ENCODE data around the gene MAG. TPM values are rescaled to one million over a fixed set of nuclear protein-coding genes. Genes with fewer than 3 reads are reported as not detected.
"Not testable (repeated sequence)": the region's sequence is repeated elsewhere in the genome, so short reads cannot be mapped to it uniquely, and the experiment has no call there.

MAG gene
- polyA plus RNA-seq, 1 donor = 3.5 TPM

GRCh38 chr19:35279985-35280821, 11.8 kb upstream of the MAG start:
- no peak for DNase-seq

- DNase-seq = no peak
Measured at GRCh38 chr19:35281303-35281702, 10.7 kb upstream of the MAG start.

GRCh38 chr19:35284153-35285094, 7.5 kb upstream of the MAG start:
- DNase-seq = no peak

GRCh38 chr19:35285095-35285449, 6.9 kb upstream of the MAG start:
- DNase-seq = no peak

GRCh38 chr19:35285465-35285864, 6.5 kb upstream of the MAG start:
- not testable (repeated sequence) for DNase-seq

- not testable (repeated sequence) for DNase-seq
Measured at GRCh38 chr19:35286101-35286500, 5.9 kb upstream of the MAG start.

GRCh38 chr19:35287713-35288112, 4.2 kb upstream of the MAG start:
- DNase-seq = no peak

GRCh38 chr19:35288331-35288730, 3.6 kb upstream of the MAG start:
- no peak for DNase-seq

GRCh38 chr19:35288906-35289305, 3.1 kb upstream of the MAG start:
- no peak for DNase-seq

GRCh38 chr19:35290381-35291127, 1.4 kb upstream of the MAG start:
- no peak for DNase-seq

GRCh38 chr19:35291259-35291658, 702 bp upstream of the MAG start:
- DNase-seq = no peak

- DNase-seq = no peak
Measured at GRCh38 chr19:35292421-35293362, 731 bp downstream of the MAG start.

GRCh38 chr19:35293363-35293739, 1.4 kb downstream of the MAG start:
- no peak for DNase-seq

- DNase-seq = no peak
Measured at GRCh38 chr19:35293808-35294207, 1.8 kb downstream of the MAG start.

- no peak for DNase-seq
Measured at GRCh38 chr19:35294328-35294727, 2.4 kb downstream of the MAG start.

GRCh38 chr19:35294859-35295791, 3.2 kb downstream of the MAG start:
- no peak for DNase-seq

GRCh38 chr19:35295792-35296462, 4.0 kb downstream of the MAG start:
- DNase-seq = no peak

GRCh38 chr19:35296644-35297514, 4.9 kb downstream of the MAG start:
- DNase-seq = no peak

- DNase-seq = no peak
Measured at GRCh38 chr19:35297515-35297848, 5.5 kb downstream of the MAG start.
